Measurements from ENCODE around the gene ECE2. TPM values are rescaled to one million over a fixed set of nuclear protein-coding genes. Genes with fewer than 3 reads are reported as not detected.
A peak's percentile ranks its signal among the peaks of the same experiment; 100 is the strongest.

The ECE2 gene
- total RNA-seq, 1 experiment from 2014 or later: not detected

- H3K27me3 ChIP-seq (replicated peaks; ENCODE audit: insufficient read depth, low read depth, low read length, poor library complexity): no peaks in the 10 kb centered on the region
- ChIA-PET POLR2A (ENCODE audit: low non-redundant PET) (no interaction called here), CTCF (interaction anchor here (0.7 kb wide), 1 partner anchor 257 kb away, joined by 3 read pairs; no protein-coding TSS in a partner anchor)
- no peaks in the 10 kb centered on the region for H3K9me3 ChIP-seq (ENCODE audit: low read depth, low read length, poor library complexity, severe bottlenecking)
- H3K4me3 ChIP-seq (ENCODE audit: low read depth, low read length, poor library complexity, severe bottlenecking): no peak overlapping the region
- H3K4me1 ChIP-seq (ENCODE audit: insufficient read depth, low read length, poor library complexity, severe bottlenecking): peaks cover 3% of the 10 kb centered on the region
- DNase-seq (ENCODE audit: low spot score): peak; percentile 39
- H3K36me3 ChIP-seq (ENCODE audit: insufficient read depth, low read length, poor library complexity, severe bottlenecking): peaks cover 85% of the 10 kb centered on the region
- TF ChIP-seq, protein P1, sequence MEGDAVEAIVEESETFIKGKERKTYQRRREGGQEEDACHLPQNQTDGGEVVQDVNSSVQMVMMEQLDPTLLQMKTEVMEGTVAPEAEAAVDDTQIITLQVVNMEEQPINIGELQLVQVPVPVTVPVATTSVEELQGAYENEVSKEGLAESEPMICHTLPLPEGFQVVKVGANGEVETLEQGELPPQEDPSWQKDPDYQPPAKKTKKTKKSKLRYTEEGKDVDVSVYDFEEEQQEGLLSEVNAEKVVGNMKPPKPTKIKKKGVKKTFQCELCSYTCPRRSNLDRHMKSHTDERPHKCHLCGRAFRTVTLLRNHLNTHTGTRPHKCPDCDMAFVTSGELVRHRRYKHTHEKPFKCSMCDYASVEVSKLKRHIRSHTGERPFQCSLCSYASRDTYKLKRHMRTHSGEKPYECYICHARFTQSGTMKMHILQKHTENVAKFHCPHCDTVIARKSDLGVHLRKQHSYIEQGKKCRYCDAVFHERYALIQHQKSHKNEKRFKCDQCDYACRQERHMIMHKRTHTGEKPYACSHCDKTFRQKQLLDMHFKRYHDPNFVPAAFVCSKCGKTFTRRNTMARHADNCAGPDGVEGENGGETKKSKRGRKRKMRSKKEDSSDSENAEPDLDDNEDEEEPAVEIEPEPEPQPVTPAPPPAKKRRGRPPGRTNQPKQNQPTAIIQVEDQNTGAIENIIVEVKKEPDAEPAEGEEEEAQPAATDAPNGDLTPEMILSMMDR (conservative IDR thresholded peaks at IDR 0.05; ENCODE audit: low read depth, low read length): peak; percentile 49
- no peak for TF ChIP-seq EZH2 (IDR thresholded peaks at IDR 0.05; ENCODE audit: borderline replicate concordance, low read depth, low read length, poor library complexity, severe bottlenecking)
- BruUV-seq (replicated peaks): no TSS peak
- intact Hi-C loops (cut with micrococcal nuclease; ENCODE audit: unreplicated experiment): no loop called here
- no peak overlapping the region for H3K27ac ChIP-seq (ENCODE audit: low read depth, low read length, poor library complexity, severe bottlenecking)
These were observed 29.8 kb downstream of the ECE2 start for GRCh38 chr3:184305577-184305976.

DNA sequence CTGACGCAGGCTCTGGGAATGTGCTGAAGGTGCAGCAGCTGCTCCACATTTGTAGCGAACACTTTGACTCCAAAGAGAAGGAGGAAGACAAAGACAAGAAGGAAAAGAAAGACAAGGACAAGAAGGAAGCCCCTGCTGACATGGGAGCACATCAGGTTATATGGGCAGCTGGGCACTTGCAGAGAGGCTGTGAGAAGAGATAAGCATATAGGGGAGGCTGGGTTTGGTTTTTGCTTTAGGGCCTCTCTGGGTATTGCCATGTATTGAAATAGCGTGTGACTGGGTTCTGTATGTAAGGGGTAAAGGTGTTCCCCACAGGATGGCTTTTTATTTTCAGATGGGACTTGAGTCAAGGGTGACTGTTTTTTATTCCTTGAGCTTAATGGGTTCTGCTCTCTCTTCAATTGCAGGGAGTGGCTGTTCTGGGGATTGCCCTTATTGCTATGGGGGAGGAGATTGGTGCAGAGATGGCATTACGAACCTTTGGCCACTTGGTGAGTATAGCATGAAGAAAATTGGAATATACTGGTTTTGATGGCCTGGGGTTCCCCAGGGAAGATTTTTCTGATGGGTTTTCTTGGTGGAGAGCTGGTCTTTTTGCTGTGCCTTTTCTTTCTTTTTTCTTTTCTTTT, 30.6 kb downstream of the ECE2 start:
- CTCF ChIA-PET: no interaction called here
- H3K4me3 ChIP-seq (ENCODE audit: low read depth, low read length, poor library complexity, severe bottlenecking): no peak overlapping the region
- no TSS peak for BruUV-seq (replicated peaks)
- DNase-seq (ENCODE audit: low spot score): no peak
- H3K4me1 ChIP-seq (ENCODE audit: insufficient read depth, low read length, poor library complexity, severe bottlenecking): no peaks in the 10 kb centered on the region
- intact Hi-C loops (cut with micrococcal nuclease; ENCODE audit: unreplicated experiment): no loop called here
- peaks cover 76% of the 10 kb centered on the region for H3K36me3 ChIP-seq (ENCODE audit: insufficient read depth, low read length, poor library complexity, severe bottlenecking)
- TF ChIP-seq, protein P1 (conservative IDR thresholded peaks at IDR 0.05; ENCODE audit: low read depth, low read length): no peak
- no peak for TF ChIP-seq EZH2 (IDR thresholded peaks at IDR 0.05; ENCODE audit: borderline replicate concordance, low read depth, low read length, poor library complexity, severe bottlenecking)
- POLR2A ChIA-PET (ENCODE audit: low non-redundant PET): no interaction called here
- H3K27me3 ChIP-seq (replicated peaks; ENCODE audit: insufficient read depth, low read depth, low read length, poor library complexity): no peaks in the 10 kb centered on the region
- no peak overlapping the region for H3K27ac ChIP-seq (ENCODE audit: low read depth, low read length, poor library complexity, severe bottlenecking)
- no peaks in the 10 kb centered on the region for H3K9me3 ChIP-seq (ENCODE audit: low read depth, low read length, poor library complexity, severe bottlenecking)

DNA sequence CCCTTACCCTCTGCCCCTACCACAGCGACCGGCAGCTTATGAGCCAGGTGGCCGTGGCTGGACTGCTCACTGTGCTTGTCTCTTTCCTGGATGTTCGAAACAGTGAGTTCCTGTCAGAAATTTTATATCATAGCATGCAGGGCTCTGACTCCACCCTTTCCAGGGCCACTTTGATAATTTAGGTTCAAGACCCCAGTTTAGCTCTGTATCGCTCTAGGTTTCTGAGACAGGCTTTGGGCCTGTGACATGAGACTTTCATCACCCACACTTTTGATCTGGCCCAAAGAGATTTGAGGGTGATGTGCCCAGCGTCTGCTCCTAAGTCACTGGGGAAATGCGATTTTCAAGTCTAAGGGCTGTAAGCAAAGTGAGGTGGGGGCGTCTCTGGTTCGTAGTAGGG, 32.1 kb downstream of the ECE2 start:
- Histone ChIP-seq H3K9me3 (ENCODE audit: low read depth, low read length, poor library complexity, severe bottlenecking) (no peaks in the 10 kb centered on the region), H3K36me3 (ENCODE audit: insufficient read depth, low read length, poor library complexity, severe bottlenecking) (peaks cover 62% of the 10 kb centered on the region), H3K4me1 (ENCODE audit: insufficient read depth, low read length, poor library complexity, severe bottlenecking) (no peaks in the 10 kb centered on the region), H3K27me3 (replicated peaks; ENCODE audit: insufficient read depth, low read depth, low read length, poor library complexity) (no peaks in the 10 kb centered on the region), H3K27ac (ENCODE audit: low read depth, low read length, poor library complexity, severe bottlenecking) (no peak overlapping the region), H3K4me3 (ENCODE audit: low read depth, low read length, poor library complexity, severe bottlenecking) (no peak overlapping the region)
- ChIA-PET CTCF (no interaction called here), POLR2A (ENCODE audit: low non-redundant PET) (no interaction called here)
- TF ChIP-seq EZH2 (IDR thresholded peaks at IDR 0.05; ENCODE audit: borderline replicate concordance, low read depth, low read length, poor library complexity, severe bottlenecking): no peak
- TF ChIP-seq, protein P1 (conservative IDR thresholded peaks at IDR 0.05; ENCODE audit: low read depth, low read length): no peak
- intact Hi-C loops (cut with micrococcal nuclease; ENCODE audit: unreplicated experiment): no loop called here
- no peak for DNase-seq (ENCODE audit: low spot score)
- no TSS peak for BruUV-seq (replicated peaks)

All from A673 (cell line).